Endothelial cell of umbilical vein (primary cell): Measurements from ENCODE around the gene TCEAL2.

Source experiments
- CTCF ChIP-seq, 2 donors: IDR thresholded peaks; 1 replicate in 1 of 2; 2 replicates in 1 of 2; pipeline ENCODE4 v1.5.1; 2011; ENCODE audit warnings: low read length in 2 of 2, mild to moderate bottlenecking in 2 of 2, moderate library complexity in 2 of 2, control low read depth in 1 of 2, inconsistent platforms in 1 of 2, low read depth in 1 of 2; ENCODE audit not compliant: insufficient read depth in 1 of 2; ENCODE audit errors: extremely low read depth in 1 of 2
- GATA2 ChIP-seq: IDR thresholded peaks from 2 replicates; pipeline ENCODE4 v1.7.0; 2011; ENCODE audit warnings: low read depth, mild to moderate bottlenecking, moderate library complexity, mixed read lengths, low read length; ENCODE audit not compliant: insufficient read length, insufficient read depth
- MYC ChIP-seq: IDR thresholded peaks from one replicate; pipeline ENCODE4 v1.6.1; 2011; ENCODE audit warnings: mild to moderate bottlenecking, low read depth, low read length
- POLR2A ChIP-seq: IDR thresholded peaks from 2 replicates; pipeline ENCODE4 v1.6.1; 2012; ENCODE audit warnings: low read depth, mild to moderate bottlenecking, control low read depth, low read length
- POLR2AphosphoS5 ChIP-seq: IDR thresholded peaks from 2 replicates; pipeline ENCODE4 v1.6.1; 2012; ENCODE audit warnings: low read depth, mild to moderate bottlenecking, control low read depth, low read length, moderate library complexity; ENCODE audit not compliant: insufficient read depth

GRCh38 chrX:102126863-102127262 lies 1.4 kb downstream of the TCEAL2 start:
- TF ChIP-seq POLR2AphosphoS5 (no peak), POLR2A (no peak), CTCF (IDR thresholded peaks at IDR 0.05; ENCODE audit: extremely low read depth in 1 of 2, insufficient read depth in 1 of 2, low read depth in 1 of 2, low read length in 2 of 2) (no peak), MYC (no peak), GATA2 (no peak)
